Measurements from ENCODE around the gene MIGA1. TPM values are rescaled to one million over a fixed set of nuclear protein-coding genes. Genes with fewer than 3 reads are reported as not detected.

Gene MIGA1
- total RNA-seq, 1 donor from 2014 or later = 19.8 TPM

DNA sequence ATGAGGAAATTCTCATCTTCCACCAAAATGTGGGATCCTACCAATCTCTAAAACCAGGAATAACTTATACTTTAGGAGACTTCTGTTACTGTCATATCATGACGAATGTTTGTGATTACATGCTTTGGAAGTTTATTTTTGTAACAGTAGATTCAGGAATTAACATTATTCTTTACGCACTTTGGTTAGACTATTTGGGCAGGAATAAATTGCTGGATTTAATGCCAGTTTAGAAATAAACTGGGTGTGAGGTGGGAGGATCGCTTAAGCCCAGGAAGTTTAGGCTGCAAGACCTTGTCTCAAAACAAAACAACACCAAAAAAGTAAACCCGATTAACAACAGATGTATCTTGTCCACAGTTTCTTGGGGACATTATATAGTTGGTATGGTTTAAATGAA lies 52.1 kb downstream of the MIGA1 start:
- Mint-ChIP-seq H3K9me3 (no peaks in the 10 kb centered on the region), H3K27ac (peak overlapping the region; percentile 74), H3K27me3 (ENCODE audit: low read depth) (no peaks in the 10 kb centered on the region), H3K36me3 (no peaks in the 10 kb centered on the region), H3K4me3 (no peak overlapping the region), H3K4me1 (peaks cover 36% of the 10 kb centered on the region)
- TF ChIP-seq, protein P1, sequence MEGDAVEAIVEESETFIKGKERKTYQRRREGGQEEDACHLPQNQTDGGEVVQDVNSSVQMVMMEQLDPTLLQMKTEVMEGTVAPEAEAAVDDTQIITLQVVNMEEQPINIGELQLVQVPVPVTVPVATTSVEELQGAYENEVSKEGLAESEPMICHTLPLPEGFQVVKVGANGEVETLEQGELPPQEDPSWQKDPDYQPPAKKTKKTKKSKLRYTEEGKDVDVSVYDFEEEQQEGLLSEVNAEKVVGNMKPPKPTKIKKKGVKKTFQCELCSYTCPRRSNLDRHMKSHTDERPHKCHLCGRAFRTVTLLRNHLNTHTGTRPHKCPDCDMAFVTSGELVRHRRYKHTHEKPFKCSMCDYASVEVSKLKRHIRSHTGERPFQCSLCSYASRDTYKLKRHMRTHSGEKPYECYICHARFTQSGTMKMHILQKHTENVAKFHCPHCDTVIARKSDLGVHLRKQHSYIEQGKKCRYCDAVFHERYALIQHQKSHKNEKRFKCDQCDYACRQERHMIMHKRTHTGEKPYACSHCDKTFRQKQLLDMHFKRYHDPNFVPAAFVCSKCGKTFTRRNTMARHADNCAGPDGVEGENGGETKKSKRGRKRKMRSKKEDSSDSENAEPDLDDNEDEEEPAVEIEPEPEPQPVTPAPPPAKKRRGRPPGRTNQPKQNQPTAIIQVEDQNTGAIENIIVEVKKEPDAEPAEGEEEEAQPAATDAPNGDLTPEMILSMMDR (IDR thresholded peaks at IDR 0.05; ENCODE audit: unreplicated experiment) = no peak
- no peak for DNase-seq (ENCODE audit: low spot score in 2 of 2, unreplicated experiment in 2 of 2)

DNA sequence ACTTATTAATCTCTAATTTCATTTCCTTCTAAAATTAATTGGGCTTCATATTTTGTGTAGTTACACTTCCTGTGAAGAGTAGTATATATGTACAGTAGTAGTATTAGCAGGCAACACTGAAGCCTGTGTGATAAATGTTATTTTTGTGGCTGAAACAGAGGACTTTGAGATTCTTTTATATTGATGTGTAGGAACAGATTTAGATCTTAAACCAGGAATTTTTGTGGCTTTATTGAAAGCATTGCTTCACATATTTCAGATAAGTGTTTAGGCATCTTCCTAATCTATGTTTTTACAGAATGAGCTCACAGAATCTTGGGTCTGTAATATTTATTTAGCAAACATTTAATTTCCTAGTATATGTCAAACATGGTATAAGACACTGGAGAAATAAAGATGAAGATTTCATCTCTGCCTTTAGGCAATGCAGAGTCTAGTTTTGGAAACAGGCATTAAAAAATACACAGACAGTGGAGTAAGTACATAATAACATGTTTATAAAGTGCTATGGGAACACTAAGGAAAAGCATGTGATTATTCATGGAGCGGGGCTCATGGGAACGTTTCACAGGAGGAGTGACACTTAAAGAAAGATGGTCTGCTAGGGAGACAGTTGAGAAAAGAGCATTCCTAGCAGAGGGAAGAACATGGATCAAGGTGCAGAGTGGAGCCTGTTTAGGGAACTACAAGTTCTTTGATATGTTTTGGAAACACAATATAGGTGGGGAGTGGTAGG lies 52.7 kb downstream of the MIGA1 start:
- H3K27me3 Mint-ChIP-seq (ENCODE audit: low read depth) = no peaks in the 10 kb centered on the region
- DNase-seq (ENCODE audit: low spot score in 2 of 2, unreplicated experiment in 2 of 2) = no peak
- no peaks in the 10 kb centered on the region for H3K9me3 Mint-ChIP-seq

DNA sequence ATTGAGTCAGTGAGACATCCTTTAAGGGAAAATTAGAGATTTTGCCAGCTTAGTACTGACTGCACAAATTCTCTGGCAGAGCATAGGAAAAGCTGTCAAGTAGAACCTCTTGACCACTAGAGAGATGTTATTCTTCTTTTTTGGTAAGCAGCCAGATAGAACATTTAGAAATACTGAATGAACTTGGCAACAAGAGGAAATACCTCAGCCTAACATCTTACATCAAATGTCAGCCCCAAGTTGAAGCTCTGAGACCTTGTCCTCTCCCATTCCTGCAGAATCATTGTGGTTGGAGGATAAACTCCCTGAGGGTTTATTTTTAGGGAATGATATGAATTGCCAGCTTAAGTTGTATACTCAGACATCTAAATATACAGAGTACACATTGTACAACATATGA lies 53.5 kb downstream of the MIGA1 start:
- Mint-ChIP-seq H3K36me3 (no peaks in the 10 kb centered on the region), H3K4me1 (peaks cover 36% of the 10 kb centered on the region)

More for the DNA sequence above, 52.7 kb downstream of the MIGA1 start:
- TF ChIP-seq, protein P1 (IDR thresholded peaks at IDR 0.05; ENCODE audit: unreplicated experiment) = no peak
- Mint-ChIP-seq H3K27ac (peak overlapping the region; percentile 74), H3K36me3 (no peaks in the 10 kb centered on the region), H3K4me1 (peaks cover 36% of the 10 kb centered on the region), H3K4me3 (no peak overlapping the region)

DNA sequence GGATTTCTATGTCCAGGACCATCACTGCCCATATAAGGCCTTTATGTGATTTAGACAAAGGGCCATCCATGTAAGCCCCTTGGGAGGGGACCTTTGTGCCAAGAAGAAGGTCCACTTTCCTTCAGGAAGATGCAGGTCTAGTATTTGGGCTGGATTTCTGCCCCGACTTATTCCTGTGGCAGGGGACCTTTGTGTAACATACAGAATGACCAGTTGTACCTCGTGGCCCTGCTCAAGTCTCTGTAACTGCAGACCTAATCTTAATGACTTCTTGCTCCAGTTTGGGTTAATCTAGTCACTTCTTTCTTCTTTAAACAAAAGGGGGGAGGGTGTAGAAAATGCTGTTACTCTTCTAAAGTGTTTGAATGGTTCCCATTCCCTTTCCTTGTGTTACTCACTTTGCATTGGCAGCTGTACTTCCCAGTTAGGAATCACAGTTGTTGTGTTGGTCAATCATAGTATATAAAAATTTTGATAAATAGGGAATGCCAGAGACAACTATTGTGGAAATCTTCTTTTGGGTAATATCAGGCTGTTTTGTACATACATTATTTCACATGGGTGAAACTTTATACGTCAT lies 54.2 kb downstream of the MIGA1 start:
- DNase-seq (ENCODE audit: low spot score in 2 of 2, unreplicated experiment in 2 of 2) = no peak
- TF ChIP-seq, protein P1 (IDR thresholded peaks at IDR 0.05; ENCODE audit: unreplicated experiment) = no peak
- no peaks in the 10 kb centered on the region for H3K36me3 Mint-ChIP-seq
- H3K9me3 Mint-ChIP-seq = no peaks in the 10 kb centered on the region
- H3K4me3 Mint-ChIP-seq = no peak overlapping the region
- no peaks in the 10 kb centered on the region for H3K27me3 Mint-ChIP-seq (ENCODE audit: low read depth)
- peaks cover 36% of the 10 kb centered on the region for H3K4me1 Mint-ChIP-seq
- peak overlapping the region; percentile 74 for H3K27ac Mint-ChIP-seq

More for the DNA sequence above, 53.5 kb downstream of the MIGA1 start:
- Mint-ChIP-seq H3K9me3 (no peaks in the 10 kb centered on the region), H3K4me3 (no peak overlapping the region), H3K27me3 (ENCODE audit: low read depth) (no peaks in the 10 kb centered on the region), H3K27ac (peak overlapping the region; percentile 74)
- DNase-seq (ENCODE audit: low spot score in 2 of 2, unreplicated experiment in 2 of 2) = no peak
- TF ChIP-seq, protein P1 (IDR thresholded peaks at IDR 0.05; ENCODE audit: unreplicated experiment) = no peak

DNA sequence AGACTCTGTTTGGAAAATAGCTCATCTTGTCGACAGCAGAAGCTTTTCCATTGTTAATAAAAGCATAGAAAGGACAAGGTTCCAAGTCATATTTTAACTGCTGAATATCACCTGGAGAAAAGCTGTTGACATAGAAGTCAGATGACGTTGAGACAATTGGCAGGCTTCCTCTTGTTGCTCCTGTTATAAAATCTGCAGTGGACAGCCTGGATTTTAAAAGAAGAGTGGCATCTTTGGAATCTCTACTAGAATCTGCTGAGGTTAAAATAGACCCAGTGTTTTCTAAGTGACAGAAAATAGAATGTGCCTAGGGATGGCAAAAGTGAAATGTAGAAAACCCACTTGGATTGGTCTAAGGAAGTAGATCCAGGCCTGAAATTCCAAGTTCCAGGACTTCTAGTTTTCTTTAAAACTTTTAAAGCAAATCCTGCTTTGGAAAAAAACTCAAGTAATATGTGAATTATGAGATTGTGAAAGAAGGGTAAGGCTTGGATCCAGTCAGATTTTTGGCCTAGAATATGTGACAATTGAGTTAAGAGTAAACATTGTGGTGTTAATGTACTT lies 55.4 kb downstream of the MIGA1 start:
- Mint-ChIP-seq H3K36me3 (no peaks in the 10 kb centered on the region), H3K27ac (peak overlapping the region; percentile 59), H3K4me1 (peaks cover 36% of the 10 kb centered on the region), H3K9me3 (no peaks in the 10 kb centered on the region), H3K4me3 (no peak overlapping the region), H3K27me3 (ENCODE audit: low read depth) (no peaks in the 10 kb centered on the region)
- no peak for DNase-seq (ENCODE audit: low spot score in 2 of 2, unreplicated experiment in 2 of 2)
- TF ChIP-seq, protein P1 (IDR thresholded peaks at IDR 0.05; ENCODE audit: unreplicated experiment) = no peak

Measured in mesothelial cell of epicardium (in vitro differentiated cells).